BE2C (cell line): ENCODE measurements around the gene MAG.

Experiments used
- DNase-seq: peaks from one replicate; pipeline ENCODE4 v3.0.0-alpha.2; 2020
- H3K27me3 ChIP-seq: fragments of 250-450 bp; sonication (Bioruptor Pico); 2 replicates; pipeline ENCODE4 v1.5.1; 2020; ENCODE audit warnings: mild to moderate bottlenecking
- H3K36me3 ChIP-seq: fragments of 250-450 bp; sonication (Bioruptor Pico); 2 replicates; pipeline ENCODE4 v1.5.1; 2020; ENCODE audit warnings: mild to moderate bottlenecking
- H3K4me1 ChIP-seq: fragments of 250-450 bp; sonication (Bioruptor Pico); 2 replicates; pipeline ENCODE4 v1.5.1; 2020
- H3K4me3 ChIP-seq: 2 replicates; pipeline ENCODE4 v1.5.1; 2011; ENCODE audit warnings: low read depth, low read length
- H3K9me3 ChIP-seq: fragments of 250-450 bp; sonication (Bioruptor Pico); 2 replicates; pipeline ENCODE4 v1.5.1; 2020
- TF ChIP-seq, protein P1 (sequence below): IDR thresholded peaks from 2 replicates; pipeline ENCODE4 v1.5.1; 2012; ENCODE audit warnings: mild to moderate bottlenecking, low read depth, low read length

The MAG gene

DNA sequence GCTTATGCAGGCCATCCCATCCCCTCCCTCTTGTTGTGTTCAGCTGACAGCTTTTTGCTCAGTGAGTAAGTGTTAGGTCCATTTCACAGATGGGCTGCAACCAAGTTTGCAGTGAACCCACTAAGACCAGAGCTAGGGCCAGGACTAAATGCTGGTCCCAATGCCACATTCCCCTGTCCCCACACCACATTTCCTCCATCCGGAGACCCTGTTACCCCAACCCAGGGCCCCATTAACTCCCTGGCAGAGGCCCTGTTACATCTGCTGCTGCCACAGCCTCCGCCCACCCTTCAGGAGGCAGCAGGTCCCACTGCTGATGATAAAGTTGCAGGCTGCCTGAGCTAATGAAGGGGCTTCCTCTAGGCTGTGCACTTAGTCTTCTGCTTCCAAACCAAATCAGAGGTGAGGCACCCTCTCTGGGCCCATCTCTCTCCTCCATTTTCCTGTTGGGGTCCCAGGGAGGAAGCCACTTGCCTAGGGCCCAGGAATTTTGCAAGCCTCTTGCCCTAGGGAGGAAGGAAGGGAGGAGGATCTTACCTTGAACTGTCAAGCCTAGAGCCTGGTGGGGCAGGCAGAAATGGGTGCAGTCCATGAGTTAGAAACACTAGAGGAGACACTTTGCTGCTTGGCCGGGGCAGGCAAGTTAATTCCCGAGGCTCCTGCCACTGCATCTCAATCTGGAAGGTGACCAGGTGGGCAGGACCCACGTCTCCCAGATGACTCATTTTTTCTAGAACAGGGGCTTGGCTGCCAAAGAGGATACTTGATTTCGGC is 26.6 kb upstream of the MAG start:
- DNase-seq = no peak
- H3K36me3 ChIP-seq = peaks cover 1% of the 10 kb centered on the region
- H3K4me1 ChIP-seq = no peaks in the 10 kb centered on the region

DNA sequence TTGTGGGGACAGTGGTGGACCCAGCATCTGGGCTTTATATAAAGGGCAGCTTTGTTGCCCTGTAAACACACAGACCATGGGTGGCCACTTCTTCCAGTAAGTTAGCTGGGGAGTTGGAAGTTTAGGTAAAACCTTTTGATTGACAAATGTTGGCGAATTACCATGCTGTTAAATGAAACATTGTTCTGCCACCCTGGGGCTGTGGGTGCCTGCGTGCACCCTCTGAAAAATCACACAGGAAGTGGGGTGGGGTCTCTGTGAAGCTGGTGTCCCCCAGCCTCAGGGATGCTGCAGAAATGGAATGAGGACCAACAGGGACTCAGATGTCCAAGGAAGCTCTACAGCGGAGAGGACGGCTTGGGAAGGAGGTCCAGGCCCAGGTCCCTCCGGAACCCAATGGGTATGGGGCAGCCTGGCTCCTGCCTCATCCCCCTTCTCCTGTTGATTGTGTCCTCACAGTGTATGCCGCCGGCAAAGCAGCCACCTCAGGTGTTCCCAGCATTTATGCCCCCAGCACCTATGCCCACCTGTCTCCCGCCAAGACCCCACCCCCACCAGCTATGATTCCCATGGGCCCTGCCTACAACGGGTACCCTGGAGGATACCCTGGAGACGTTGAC is 26.0 kb upstream of the MAG start:
- Histone ChIP-seq H3K9me3 (no peaks in the 10 kb centered on the region), H3K27me3 (peaks cover 12% of the 10 kb centered on the region), H3K36me3 (peaks cover 8% of the 10 kb centered on the region), H3K4me3 (no peak overlapping the region), H3K4me1 (no peaks in the 10 kb centered on the region)
- TF ChIP-seq, protein P1, sequence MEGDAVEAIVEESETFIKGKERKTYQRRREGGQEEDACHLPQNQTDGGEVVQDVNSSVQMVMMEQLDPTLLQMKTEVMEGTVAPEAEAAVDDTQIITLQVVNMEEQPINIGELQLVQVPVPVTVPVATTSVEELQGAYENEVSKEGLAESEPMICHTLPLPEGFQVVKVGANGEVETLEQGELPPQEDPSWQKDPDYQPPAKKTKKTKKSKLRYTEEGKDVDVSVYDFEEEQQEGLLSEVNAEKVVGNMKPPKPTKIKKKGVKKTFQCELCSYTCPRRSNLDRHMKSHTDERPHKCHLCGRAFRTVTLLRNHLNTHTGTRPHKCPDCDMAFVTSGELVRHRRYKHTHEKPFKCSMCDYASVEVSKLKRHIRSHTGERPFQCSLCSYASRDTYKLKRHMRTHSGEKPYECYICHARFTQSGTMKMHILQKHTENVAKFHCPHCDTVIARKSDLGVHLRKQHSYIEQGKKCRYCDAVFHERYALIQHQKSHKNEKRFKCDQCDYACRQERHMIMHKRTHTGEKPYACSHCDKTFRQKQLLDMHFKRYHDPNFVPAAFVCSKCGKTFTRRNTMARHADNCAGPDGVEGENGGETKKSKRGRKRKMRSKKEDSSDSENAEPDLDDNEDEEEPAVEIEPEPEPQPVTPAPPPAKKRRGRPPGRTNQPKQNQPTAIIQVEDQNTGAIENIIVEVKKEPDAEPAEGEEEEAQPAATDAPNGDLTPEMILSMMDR = no peak
- no peak for DNase-seq

More for the DNA sequence above, 26.6 kb upstream of the MAG start:
- Histone ChIP-seq H3K4me3 (no peak overlapping the region), H3K27me3 (peaks cover 12% of the 10 kb centered on the region), H3K9me3 (no peaks in the 10 kb centered on the region)
- TF ChIP-seq, protein P1 = no peak

DNA sequence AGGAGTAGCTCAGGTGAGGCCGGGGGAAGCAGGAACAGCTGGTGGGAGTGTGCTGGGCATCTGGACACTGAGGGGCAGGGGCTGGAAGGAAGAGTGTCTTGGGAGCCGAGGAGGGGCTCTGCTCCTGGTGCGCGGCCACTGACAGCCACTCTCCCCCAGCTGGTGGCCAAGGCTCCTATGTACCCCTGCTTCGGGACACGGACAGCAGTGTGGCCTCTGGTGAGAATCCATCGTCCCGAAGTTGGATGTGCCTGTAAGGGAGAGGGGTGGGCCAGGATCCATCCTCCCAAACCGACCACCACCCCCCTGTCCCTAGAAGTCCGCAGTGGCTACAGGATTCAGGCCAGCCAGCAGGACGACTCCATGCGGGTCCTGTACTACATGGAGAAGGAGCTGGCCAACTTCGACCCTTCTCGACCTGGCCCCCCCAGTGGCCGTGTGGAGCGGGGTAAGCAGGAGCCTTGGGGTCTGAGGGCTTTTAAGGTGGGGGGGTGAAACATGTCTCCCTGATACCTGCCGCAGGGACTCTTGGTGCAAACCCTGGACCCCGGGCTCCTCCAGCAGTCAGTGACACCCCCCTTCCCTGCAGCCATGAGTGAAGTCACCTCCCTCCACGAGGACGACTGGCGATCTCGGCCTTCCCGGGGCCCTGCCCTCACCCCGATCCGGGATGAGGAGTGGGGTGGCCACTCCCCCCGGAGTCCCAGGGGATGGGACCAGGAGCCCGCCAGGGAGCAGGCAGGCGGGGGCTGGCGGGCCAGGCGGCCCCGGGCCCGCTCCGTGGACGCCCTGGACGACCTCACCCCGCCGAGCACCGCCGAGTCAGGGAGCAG is 25.2 kb upstream of the MAG start:
- TF ChIP-seq, protein P1 = no peak
- no peaks in the 10 kb centered on the region for H3K9me3 ChIP-seq
- peaks cover 15% of the 10 kb centered on the region for H3K36me3 ChIP-seq
- H3K4me3 ChIP-seq = peak overlapping the region; percentile 87
- peaks cover 12% of the 10 kb centered on the region for H3K27me3 ChIP-seq
- H3K4me1 ChIP-seq = no peaks in the 10 kb centered on the region
- DNase-seq = no peak

DNA sequence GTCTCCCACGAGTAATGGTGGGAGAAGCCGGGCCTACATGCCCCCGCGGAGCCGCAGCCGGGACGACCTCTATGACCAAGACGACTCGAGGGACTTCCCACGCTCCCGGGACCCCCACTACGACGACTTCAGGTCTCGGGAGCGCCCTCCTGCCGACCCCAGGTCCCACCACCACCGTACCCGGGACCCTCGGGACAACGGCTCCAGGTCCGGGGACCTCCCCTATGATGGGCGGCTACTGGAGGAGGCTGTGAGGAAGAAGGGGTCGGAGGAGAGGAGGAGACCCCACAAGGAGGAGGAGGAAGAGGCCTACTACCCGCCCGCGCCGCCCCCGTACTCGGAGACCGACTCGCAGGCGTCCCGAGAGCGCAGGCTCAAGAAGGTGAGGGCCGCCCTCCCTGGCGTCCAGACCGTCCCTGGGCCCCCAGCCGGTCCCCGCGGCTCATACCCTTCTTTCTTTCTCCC is 24.6 kb upstream of the MAG start:
- Histone ChIP-seq H3K4me1 (no peaks in the 10 kb centered on the region), H3K9me3 (no peaks in the 10 kb centered on the region), H3K36me3 (peaks cover 18% of the 10 kb centered on the region), H3K4me3 (peak overlapping the region; percentile 87), H3K27me3 (peaks cover 6% of the 10 kb centered on the region)
- peak; percentile 39 for DNase-seq
- TF ChIP-seq, protein P1 = no peak

DNA sequence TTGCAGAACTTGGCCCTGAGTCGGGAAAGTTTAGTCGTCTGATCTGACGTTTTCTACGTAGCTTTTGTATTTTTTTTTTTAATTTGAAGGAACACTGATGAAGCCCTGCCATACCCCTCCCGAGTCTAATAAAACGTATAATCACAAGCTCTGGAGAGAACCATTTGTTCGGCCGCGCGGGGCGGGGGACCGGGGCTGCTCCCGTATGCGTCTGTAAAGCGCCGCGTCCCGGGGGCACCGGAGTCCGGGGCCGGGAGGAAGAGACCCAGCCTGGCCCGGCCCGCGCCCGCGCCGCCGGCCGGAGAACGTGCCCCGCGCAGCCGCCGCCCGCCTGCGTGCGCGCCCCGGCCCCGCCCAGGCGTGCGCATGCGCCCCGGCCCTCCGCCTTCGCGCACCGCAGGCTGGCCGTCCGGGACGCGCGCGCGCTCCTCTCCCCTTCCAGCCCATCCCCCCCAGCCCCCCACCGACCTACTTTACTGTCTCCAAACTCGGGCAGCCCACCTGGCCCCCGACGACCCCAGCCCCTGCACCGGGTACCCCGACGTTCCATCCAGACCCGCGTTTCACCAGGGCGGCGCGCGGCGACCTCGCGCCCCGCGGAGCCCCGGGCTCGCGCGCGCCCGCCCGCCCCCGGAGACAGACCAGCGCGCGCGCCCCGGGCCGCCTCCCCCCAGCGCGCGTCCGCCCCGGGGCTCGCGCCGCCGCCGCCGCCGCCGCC is 24.0 kb upstream of the MAG start:
- peaks cover 18% of the 10 kb centered on the region for H3K36me3 ChIP-seq
- TF ChIP-seq, protein P1 = no peak

More for the DNA sequence above, 24.0 kb upstream of the MAG start:
- H3K9me3 ChIP-seq = no peaks in the 10 kb centered on the region
- H3K27me3 ChIP-seq = 0 out of 2 replicates have a peak, but pooled peaks cover 3% of the 10 kb centered on the region
- DNase-seq = peak; percentile 75
- peak overlapping the region; percentile 87 for H3K4me3 ChIP-seq
- no peaks in the 10 kb centered on the region for H3K4me1 ChIP-seq
